HG02870 (cell line): ENCODE results near the gene ZBED6.
"Not testable (repeated sequence)": the region's sequence is repeated elsewhere in the genome, so short reads cannot be mapped to it uniquely, and the experiment has no call there.

ENCODE experiments used
- ATAC-seq: cut with Tn5 transposase; IDR thresholded peaks from one replicate; pipeline ENCODE4 v1.9.1; 2021; ENCODE audit warnings: mild to moderate bottlenecking, moderate library complexity; ENCODE audit not compliant: unreplicated experiment

Gene ZBED6

DNA sequence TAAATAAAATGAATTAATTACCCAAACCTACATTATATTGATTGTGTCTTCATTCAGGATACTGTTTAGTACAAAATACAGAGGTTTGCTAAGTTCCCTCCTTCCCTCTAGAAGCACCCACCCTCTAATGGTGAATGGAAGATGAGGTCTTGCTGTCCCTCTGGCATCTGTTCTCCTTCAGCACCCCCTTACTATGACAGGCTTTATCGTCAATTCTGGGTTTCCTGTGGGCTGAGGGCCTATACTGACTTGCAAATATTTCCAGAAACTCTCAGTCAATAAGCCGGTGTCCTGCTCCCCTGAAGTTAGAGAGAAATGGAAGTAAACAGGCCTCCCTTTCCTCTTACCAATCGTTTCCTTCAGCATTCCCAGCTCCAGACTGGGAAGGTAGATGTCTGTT, 17.3 kb upstream of the ZBED6 start:
- no peak for ATAC-seq

DNA sequence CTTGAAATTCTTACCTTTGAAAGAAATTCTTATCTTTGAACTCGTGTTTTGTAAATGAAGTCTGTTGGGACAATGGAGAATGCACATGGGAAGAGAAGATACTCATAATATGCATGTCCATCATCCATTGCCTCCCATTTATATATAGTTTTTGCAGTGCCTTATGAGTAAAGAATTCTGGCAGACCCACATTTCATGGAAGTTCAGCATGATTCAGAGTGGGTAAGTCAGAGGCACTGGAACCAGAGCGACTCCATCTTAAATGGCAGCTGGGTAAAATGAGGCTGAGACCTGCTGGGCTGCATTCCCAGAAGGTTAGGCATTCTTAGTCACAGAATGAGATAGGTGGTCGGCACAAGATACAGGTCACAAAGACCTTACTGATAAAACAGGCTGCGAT, 16.6 kb upstream of the ZBED6 start:
- ATAC-seq: no peak

DNA sequence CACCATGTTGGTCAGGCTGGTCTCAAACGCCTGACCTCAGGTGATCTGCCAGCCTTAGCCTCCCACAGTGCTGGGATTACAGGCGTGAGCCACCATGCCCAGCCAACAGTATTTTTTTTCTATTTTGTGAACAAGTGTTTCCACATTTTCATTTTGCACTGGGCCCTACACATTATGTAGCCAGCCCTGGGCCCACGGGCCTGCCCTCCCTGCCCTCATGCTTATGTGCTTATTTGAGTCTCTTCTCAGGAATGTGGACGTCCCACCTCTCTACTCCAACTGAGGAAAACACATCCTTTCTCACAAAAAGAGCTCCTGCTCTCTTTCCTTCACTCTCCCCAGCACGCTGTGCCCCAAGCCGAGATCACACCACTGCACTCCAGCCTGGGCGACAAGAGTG, 13.5 kb upstream of the ZBED6 start:
- ATAC-seq: no peak

DNA sequence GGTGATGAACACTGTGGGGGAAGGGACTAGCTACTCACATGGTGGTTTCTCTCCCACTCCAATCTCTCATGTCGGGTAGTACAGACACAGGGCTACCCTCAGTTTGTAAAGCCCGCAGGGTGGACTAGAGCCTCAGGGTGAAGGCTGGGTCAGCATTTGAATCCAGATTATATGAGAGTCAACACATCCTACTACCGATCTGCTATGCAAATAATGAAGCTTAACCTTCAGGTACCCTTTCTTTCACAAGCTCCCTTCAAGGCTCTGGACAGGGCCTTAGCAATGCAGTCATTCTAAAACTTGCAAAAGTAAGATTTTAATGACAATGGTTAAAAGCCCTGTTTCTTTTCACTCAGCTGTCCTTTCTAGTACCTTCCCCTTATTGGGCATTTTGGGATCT, 5.5 kb upstream of the ZBED6 start:
- ATAC-seq: no peak

DNA sequence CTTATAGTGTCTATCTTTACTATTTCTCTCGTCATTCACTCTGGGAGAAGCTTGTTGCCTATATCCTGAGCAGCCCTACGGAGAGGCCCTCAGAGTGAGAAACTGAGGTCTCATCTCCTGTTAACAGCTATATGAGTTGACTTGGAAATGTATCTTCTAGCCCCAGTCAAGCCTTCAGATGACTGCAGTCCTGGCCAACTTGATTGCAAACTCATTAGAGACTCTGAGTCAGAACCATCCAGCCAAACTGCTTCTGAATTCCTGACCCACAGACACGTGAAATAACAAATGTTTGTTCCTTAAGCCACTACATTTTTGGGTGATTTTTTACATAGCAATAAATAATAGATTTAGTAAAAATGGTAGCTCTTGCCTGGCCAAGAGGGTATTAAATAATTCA, 3.9 kb upstream of the ZBED6 start:
- no peak for ATAC-seq

DNA sequence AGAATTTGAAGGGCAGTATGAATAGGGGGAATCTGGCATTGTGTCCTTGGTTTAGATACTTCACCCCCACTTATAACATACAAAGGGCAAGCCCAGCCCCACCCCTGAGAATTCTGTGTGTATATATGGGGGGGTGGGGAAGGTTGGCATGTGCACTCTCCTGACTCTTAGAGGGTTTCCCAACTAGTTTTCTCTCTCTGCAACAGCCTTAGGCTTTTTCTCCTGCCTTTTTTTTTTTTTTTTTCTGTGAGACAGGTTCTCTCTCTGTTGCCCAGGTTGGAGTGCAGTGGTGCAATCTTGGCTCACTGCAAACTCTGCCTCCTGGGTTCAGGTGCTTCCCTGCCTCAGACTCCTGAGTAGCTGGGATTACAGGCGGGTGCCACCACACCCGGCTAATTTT, 2.9 kb upstream of the ZBED6 start:
- ATAC-seq: no peak

DNA sequence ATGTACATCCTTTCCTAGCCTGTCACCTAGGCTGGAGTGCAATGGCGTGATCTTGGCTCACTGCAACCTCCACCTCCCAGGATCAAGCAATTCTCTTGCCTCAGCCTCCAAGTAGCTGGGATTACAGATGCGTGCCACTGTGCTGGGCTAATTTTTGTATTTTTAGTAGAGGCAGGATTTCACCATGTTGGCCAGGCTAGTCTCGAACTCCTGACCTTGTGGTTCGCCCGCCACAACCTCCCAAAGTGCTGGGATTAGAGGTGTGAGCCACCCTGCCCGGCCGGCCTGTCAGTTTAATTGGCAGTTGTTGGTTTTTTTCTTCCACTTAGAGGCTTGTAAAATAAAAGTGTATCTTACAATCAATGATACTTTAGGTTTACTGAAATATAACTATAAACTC, 1.9 kb upstream of the ZBED6 start:
- ATAC-seq: not testable (repeated sequence)

DNA sequence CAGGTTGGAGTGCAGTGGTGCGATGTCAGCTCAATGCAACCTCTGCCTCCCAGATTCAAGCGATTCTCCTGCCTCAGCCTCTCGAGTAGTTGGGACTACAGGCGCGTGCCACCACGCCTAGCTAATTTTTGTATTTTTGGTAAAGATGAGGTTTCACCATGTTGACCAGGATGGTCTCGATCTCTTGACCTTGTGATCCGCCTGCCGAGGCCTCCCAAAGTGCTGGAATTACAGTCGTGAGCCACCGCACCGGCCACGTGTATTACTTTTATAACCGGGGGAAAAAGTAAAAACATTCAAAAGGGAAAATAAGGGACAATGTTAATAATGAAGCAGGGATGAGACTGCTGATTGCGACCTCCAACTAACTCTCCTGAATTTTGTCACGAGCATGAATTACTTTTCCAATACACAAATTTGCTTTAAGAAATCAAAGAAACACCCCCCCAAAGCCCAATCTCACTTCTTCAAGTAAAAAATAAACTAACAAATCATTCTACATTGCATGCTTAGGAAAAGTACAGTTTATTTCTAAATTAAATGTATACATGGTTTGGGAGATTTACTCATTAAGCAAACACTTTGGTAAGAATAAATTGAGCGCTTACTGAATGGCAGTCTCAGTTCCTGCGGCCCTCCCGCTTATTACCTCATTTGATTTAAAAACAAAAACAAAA, 521 bp upstream of the ZBED6 start:
- no peak for ATAC-seq

DNA sequence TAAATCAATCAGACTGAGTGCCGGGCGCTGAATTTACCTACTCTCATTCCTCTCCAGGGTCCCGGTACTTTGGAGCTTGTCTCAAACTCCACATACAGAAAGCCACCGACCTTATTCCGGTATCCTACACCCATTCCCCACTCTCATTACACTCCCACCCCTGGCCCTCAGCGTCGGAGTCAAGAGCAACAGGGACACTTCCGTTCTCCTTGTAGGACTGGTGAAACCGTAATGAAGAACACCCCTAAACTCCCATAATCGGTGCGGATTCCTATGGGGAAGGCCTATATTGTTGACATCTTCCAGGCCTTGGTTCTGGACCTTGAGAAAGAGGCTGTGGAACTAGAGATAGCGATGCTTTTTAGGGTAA, 798 bp downstream of the ZBED6 start:
- no peak for ATAC-seq

DNA sequence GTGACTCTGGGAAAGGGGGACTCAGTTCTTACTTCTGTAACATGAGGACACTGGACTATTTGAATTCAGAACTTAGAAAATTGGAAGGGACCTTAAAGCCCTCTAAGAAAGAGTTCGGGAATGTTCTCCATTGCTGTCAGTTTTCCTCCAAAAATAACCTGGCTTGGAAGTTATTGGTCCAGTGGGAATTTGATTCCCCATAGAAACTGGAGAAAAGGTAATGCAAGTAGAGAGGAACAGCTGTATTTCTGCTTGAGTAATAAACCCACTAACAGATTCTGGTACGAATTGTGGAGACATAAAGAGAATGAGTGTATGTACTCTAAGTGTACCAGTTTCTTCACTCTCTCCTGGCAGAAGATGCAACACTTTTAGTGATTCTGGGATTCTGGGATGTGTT, 1.8 kb downstream of the ZBED6 start:
- no peak for ATAC-seq

DNA sequence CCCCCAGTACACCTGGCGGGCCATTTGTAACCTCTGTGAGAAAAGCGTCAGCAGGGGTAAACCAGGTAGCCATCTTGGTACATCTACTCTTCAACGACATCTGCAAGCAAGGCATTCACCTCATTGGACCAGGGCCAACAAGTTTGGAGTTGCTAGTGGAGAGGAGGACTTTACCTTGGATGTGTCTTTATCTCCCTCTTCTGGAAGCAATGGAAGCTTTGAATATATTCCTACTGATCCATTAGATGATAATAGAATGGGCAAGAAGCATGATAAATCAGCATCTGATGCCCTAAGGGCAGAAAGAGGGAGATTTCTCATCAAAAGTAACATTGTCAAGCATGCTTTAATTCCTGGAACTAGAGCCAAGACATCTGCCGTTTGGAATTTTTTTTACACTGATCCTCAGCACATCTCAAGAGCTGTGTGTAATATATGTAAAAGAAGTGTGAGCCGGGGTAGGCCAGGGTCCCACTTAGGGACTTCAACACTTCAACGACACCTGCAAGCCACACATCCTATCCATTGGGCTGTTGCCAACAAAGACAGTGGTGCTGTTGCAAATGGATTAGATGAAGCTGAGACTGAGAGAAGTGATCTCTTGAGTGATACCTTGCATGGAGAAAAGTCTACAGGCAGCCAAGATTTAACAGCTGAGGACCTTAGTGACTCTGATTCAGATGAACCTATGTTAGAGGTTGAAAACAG, 2.7 kb downstream of the ZBED6 start:
- ATAC-seq: no peak

DNA sequence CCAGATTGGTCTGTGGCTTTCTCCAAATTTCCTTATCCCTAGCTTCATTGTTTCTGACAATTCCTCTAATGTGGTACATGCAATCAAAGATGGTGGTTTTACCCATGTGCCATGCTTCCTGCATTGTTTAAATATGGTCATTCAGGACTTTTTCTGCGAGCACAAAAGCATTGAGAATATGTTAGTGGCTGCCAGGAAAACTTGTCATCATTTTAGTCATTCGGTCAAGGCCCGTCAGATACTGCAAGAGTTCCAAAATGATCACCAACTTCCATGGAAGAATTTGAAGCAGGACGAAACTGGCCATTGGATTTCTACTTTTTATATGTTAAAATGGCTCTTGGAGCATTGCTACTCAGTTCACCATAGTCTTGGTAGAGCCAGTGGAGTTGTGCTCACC, 3.7 kb downstream of the ZBED6 start:
- no peak for ATAC-seq

DNA sequence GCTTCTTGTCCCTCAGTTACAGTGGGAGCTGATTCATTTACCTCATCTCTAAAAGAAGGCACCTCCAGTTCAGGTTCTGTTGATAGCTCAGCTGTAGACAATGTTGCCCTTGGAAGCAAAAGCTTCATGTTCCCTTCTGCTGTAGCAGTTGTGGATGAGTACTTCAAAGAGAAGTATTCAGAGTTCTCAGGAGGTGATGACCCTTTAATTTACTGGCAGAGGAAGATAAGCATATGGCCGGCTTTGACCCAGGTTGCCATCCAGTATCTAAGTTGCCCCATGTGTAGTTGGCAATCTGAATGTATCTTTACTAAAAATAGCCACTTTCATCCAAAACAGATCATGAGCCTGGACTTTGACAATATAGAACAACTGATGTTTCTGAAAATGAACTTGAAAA, 4.5 kb downstream of the ZBED6 start:
- no peak for ATAC-seq

DNA sequence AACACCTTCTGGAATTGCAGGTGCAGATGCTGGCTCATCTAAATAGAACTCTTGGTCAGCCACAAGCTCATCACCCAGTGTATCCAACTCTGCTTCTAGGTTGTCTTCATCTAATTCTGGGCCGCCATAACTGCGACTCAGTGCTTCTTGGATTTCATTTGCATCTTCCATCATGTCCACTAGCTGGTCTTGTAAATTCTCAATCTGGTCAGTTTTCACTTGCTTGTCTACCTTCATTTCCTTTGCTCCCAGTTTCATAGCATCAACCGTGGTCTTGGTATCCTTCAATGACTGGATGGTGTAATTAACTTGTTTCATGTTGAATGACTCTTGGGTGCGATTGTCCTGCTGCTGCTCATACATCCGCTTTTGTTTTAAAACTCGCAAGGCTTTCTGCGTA, 10.3 kb downstream of the ZBED6 start:
- no peak for ATAC-seq

DNA sequence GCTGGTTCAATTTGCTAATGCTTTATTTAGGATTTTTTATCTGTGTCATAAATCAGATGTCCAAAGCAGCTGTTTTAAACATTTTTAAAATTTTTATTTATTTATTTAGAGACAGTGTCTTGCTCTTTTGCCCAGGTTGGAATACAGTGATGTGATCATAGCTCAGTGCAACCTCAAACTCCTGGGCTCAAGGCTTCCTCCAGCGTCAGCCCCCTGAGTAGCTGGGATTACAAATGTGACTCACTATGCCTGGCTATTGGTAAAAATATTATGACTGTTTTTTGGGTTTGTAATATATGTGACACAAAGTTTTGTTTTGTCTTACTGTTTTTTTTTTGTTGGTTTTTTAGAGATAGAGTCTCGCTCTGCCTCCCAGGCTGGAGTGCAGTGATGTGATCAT, 11.8 kb downstream of the ZBED6 start:
- no peak for ATAC-seq

DNA sequence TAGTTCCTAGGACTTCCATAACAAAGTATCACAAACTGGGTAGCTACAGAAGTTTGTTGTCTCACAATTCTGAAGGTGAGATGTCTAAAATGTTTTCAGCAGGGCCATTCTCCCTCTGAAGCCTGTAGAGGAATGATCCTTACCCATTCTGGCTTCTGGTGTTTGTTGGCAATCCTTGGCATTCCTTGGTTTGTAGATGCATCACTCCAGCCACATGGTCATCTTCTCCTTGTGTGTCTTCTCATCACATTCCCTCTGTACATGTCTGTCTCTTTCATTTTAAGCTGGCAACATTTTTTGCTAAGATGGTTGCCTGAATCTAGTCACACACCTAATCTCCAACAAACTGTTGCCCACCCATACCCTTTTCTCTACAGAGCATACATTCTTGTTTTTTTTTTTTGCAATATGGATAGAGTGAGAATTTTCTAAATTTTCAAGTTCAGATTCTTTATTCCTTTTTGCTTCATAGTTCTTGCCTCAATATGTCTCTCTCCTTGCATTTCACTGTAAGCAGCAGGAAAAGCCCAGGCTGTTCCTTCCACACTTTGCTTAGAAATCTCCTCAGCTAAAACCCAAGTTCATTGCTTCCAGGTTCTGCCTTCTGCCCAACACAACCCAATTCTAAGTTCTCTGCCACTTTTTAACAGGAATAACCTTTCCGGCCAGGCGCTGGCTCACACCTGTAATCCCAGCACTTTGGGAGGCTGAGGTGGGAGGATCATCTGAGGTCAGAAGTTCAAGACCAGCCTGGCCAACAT, 18.3 kb downstream of the ZBED6 start:
- no peak for ATAC-seq

DNA sequence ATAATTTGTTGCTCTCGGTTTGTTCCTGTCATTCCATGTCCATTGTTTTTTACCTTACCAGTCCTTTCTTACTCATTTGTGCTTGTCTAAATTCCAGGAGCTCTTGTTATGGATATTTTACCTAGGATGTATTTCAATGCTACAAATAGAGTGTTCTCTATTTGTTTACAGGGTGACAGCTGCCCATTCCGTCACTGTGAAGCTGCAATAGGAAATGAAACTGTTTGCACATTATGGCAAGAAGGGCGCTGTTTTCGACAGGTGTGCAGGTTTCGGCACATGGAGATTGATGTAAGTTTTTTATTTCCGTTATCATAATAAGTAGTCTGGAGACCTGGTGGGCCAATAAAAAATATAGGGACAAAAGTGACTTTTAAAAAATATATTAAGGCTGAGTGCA, 23.0 kb downstream of the ZBED6 start:
- no peak for ATAC-seq

DNA sequence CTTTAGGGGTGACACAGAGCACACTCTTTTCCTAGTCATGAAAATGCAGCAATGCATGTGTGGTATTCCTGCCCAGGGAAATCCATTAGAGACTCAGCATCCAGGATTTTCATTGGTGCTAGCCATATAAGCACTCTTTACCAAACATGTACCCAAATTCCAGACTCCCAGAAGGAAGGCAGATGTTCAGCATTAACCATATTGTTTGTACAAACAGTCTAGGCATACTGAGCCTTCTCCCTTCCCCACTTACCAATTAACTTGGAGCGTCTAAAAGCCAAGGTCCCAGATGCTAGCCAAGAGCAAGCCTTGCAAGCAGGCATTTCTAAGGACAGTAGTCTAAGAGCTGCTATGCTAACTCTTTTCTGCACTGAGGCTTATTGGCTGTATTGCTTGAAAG, 27.9 kb downstream of the ZBED6 start:
- ATAC-seq: no peak

DNA sequence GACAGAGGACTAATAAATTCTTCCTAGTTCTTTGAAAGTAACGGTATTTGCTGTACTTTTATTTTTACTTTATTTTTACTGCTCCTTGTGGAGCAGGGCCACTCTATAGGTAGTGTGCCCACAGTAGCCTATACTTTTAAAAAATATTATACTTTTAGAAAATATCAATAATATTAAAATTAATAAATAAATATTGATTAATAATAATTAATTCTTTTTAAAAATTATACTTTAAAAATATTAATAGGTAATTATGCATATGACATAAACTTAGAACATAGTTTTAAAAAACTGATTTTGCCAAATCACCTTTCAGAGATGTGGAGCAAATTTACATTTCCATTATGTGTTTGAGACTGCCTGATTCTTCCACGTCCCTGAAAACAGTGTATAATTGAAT, 30.8 kb downstream of the ZBED6 start:
- no peak for ATAC-seq

DNA sequence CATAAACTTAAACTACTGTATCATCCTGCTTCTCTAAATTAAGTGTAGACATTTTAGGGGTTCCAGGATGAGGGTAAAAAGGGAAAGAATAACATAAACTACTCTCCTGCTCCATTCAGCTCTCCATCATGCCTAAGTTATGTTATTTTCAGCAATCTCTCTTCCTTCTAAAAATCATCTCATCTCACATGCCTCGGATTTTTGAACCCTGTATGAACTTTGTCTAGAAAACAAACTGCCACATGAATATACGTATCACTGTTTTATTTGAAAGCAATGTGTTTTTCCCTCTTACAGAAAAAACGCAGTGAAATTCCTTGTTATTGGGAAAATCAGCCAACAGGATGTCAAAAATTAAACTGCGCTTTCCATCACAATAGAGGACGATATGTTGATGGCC, 32.6 kb downstream of the ZBED6 start:
- no peak for ATAC-seq

DNA sequence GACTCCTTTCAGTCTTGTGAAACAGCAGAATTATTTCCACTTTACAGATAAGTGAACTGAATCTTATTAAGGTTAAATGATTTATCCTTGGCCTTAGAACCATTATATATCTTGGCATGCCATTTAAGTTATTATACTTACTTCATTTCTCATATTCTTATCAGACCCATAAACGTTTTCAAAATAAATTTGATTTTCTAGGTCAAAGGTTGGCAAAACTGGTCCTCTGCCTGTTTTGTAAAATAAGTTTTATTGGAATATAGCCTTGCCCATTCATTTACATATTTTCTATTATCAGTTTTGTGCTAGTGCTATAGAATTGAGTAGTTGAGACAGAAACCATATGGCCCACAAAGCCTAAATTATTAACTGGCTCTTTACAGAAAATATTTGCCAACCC, 33.1 kb downstream of the ZBED6 start:
- no peak for ATAC-seq

DNA sequence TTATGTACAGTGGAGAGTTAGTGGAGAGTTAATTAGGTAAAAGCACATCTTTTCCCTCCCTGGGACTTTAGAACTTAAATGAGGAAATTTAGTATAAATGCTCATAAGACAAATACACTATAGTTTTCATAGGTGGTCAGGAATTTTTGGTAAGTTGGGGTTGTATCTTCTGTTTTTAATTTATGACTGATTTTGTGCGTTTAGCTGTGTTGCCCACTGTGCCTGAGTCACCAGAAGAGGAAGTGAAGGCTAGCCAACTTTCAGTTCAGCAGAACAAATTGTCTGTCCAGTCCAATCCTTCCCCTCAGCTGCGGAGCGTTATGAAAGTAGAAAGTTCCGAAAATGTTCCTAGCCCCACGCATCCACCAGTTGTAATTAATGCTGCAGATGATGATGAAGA, 33.8 kb downstream of the ZBED6 start:
- not testable (repeated sequence) for ATAC-seq
